Right hindlimb (tissue), 1 donor: ENCODE results near the gene KIDINS220.
"Not testable (repeated sequence)": the region's sequence is repeated elsewhere in the genome, so short reads cannot be mapped to it uniquely, and the experiment has no call there.

Source experiments
- DNase-seq: peaks from one replicate; pipeline ENCODE4 v3.0.0-alpha.2; 2018

Gene KIDINS220

GRCh38 chr2:8750221-8750620 is 87.2 kb downstream of the KIDINS220 start:
- DNase-seq: no peak

- DNase-seq: no peak
Observed at GRCh38 chr2:8743261-8743660, 94.2 kb downstream of the KIDINS220 start.

- no peak for DNase-seq
Observed at GRCh38 chr2:8740136-8740535, 97.3 kb downstream of the KIDINS220 start.

DNA sequence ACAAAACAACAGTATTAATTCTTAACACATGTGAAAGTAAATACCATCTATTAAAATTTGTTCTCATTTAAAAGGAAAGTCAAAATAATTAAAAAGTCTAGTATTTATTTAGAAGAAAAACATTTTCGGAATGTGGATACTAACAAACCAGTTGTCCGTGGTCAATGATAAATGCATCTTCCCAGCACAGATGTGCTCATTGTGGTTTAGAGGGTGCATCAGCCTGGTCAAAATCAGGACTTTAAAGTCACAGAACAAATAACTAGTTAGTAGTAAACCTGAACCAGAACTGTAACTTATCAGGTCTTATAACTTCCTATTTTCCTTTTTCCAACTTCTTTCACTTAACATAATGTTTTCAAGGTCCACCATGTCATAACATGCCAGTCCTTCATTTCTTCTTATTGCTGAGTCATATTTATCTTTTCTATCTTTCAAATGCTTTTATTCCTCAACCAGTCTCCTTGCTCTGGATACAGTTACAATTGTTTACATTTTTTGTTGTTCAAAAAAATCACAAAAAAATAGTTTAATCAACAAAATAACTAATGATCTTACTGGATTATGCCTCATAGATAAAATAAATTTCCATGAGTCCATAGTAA is 99.7 kb downstream of the KIDINS220 start:
- no peak for DNase-seq

GRCh38 chr2:8732601-8733000 is 104.8 kb downstream of the KIDINS220 start:
- no peak for DNase-seq

DNA sequence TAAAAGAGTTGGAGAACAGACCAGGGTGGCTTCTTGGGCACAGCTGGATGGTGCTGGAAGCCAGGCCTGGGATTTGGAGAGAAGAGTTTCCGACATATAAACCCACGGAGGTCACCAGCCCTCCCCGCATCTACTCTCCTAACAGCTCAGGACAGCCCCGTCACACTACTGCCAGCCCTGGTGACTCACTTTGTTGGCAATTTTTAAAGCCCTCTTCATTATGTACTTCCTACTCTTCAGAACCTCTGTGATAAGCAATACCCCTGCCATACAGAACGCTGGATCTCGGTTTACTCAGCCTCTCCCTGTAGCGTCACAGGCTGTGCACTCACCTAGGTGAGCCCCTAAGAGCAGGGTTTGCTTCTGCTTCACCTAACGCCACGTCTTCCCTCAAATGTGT is 107.5 kb downstream of the KIDINS220 start:
- DNase-seq: no peak

- DNase-seq: not testable (repeated sequence)
Observed at GRCh38 chr2:8729101-8729500, 108.3 kb downstream of the KIDINS220 start.

GRCh38 chr2:8728305-8729015 is 109.0 kb downstream of the KIDINS220 start:
- DNase-seq: no peak

DNA sequence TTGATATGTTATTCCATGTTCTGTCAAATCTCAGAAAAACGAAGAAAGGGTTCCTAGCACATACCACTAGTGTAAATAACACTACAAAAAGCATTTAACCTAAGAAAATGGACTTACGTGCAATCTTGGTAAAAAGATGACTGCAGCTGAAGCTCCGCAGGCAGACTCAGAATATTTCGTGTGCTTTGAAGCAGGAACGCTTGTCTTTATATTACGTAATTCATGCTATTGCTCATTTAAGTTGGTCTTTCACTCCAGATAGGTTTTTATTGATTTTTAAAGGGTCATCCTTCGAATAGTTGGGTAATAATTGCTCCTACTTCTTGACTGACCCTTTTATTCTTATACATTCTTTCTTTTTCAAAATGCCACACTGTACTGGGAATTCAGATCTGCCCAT is 111.6 kb downstream of the KIDINS220 start:
- no peak for DNase-seq

GRCh38 chr2:8722986-8723385 is 114.4 kb downstream of the KIDINS220 start:
- no peak for DNase-seq

DNA sequence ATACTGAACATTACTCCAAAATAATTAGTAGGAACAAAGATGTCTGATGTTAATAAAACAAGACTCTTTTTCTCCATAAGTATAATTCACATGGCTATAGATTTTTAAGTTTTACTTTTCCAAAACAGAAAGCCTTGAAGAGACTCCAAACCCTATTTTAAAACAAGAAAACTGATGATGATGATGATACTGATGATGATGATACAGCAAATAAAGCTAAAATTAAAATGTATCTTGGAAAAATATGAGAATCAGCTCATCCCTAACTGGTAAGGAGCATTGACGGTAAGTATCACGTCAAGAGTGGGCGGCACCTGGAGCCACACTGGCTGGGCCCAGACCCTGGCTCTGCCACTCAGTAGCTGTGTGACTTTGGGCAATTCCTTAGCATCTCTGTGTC is 116.0 kb downstream of the KIDINS220 start:
- no peak for DNase-seq

- DNase-seq: no peak
Observed at GRCh38 chr2:8720741-8721140, 116.7 kb downstream of the KIDINS220 start.

DNA sequence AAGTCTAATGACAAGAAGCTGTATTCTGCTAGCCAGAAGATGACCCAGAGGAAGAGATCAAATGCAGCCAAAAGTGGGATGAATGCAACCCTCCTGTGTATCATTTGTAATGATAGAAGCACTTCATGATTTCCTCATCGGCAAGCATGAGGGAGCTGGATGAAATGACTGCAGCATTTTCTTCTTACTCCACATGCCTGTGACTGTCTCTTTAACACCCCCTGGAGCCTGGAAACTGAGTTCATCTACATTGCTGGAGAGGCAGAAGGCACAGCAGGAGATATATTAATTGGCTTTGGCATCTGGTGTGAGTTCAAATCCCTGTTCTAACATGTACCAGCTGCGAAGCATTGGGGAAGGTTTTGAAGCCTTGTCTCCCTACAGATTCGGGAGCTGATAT is 117.9 kb downstream of the KIDINS220 start:
- DNase-seq: no peak

- no peak for DNase-seq
Observed at GRCh38 chr2:8714971-8715370, 122.4 kb downstream of the KIDINS220 start.

- no peak for DNase-seq
Observed at GRCh38 chr2:8714283-8714682, 123.1 kb downstream of the KIDINS220 start.

DNA sequence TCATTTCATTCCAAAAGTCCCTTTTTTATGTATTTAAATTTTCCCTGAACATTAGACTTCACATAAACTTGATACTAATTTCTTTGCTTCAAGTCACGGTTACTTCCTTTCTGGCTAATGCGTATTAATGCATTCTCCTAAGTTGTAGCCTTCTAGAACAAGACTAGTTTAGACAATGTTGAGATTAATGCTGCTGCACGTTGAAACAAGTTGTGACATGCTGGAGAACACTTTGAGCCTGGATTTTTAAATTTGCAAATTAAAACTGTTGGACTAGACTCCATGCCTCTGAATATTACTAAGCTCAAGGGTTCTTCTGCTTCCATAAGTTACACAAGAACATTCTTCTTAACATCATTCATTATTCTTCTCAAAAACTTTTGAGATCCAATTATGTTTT is 126.5 kb downstream of the KIDINS220 start:
- DNase-seq: no peak

DNA sequence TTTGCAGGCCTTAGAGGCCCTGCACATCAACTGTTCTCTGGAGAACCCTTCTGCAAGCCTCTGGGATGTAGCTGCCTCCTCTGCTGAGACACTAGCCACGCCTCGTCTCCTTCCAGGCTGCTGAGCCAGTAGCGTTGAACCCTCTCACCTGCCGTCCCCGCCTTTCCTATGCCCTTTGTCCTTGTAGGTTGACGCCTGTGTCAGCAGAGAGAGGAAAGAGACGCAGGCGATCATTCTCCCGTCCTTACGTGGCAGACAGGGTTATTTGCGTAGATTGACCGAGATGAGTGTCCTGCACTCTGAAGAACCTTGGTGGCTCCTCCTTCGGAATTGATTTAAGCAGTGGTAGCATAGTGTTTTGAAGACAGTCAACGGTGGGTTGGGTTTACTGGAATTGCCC is 127.8 kb downstream of the KIDINS220 start:
- no peak for DNase-seq

GRCh38 chr2:8704906-8705305 is 132.5 kb downstream of the KIDINS220 start:
- DNase-seq: no peak

GRCh38 chr2:8701681-8702379 is 135.6 kb downstream of the KIDINS220 start:
- no peak for DNase-seq

GRCh38 chr2:8699839-8700238 is 137.6 kb downstream of the KIDINS220 start:
- DNase-seq: no peak

GRCh38 chr2:8697190-8697589 is 140.2 kb downstream of the KIDINS220 start:
- no peak for DNase-seq

DNA sequence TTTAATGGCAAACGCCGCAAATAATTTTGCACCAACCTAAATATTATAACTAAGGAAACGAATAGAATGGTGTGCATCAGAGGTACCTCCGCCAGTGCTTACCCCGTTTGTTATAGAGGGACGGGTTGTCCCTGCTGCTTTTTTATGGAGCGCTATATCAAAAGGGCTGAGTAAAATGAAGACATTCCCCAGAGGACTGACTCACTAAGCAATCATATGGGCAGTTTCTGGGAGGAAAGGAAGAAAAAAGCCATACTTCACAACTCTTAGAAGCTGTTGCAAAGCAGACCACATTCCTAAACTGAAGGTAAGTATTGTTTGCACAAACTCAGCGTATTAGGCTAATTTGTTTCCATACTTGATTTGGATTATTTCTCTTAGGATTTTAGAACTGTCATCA is 142.7 kb downstream of the KIDINS220 start:
- no peak for DNase-seq

- DNase-seq: peak; percentile 38
Observed at GRCh38 chr2:8693157-8693821, 144.1 kb downstream of the KIDINS220 start.

- DNase-seq: no peak
Observed at GRCh38 chr2:8692783-8693156, 144.6 kb downstream of the KIDINS220 start.
